Inflammatory macrophage treated with lipopolysaccharide for 1 hour (primary cell): ENCODE results near the gene PGAP1.
A peak's percentile ranks its signal among the peaks of the same experiment; 100 is the strongest.

Experiments used
- DNase-seq, 2 donors: peaks; one replicate each; pipeline ENCODE4 v3.0.0-alpha.2; 2020 to 2022

The PGAP1 gene

DNA sequence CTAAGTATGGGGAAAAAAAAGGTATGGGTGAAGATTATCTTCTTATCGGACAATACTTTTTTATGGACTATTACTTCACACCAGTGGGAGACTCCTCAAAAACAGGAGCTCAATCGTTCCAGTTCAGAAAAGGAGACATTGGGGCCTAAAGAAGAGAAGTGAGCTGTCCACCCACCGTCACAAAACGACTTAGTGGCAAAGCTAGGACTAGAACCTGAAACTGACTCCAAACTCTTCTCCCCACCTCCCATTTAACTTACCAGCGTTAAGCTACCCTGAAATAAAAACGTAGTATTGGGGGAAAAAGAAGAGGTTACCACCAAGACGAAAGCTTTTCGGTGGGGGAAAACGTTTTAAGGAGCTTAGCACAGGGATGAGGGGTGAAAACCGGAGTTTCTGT is 127.5 kb downstream of the PGAP1 start:
- peak; percentile 12 to 13 for DNase-seq

DNA sequence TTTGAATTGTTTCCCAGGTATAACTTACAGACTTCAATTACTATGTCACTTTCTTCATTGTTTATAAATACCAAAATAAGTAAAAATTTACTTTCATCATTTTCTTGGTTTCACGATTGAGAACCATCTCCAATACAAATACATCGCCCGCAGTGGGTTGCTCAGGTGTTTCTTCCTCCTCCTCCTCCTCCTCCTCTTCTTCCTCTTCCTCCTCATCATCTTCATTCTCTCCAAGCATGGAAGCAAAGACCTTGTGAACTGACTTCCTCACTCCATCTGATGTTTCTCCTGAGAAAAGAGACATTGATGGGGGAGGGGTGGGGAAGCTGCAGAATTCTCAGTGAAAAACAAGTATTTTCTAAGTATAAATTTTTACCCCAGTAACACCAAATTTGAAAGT is 133.6 kb downstream of the PGAP1 start:
- DNase-seq: no peak

DNA sequence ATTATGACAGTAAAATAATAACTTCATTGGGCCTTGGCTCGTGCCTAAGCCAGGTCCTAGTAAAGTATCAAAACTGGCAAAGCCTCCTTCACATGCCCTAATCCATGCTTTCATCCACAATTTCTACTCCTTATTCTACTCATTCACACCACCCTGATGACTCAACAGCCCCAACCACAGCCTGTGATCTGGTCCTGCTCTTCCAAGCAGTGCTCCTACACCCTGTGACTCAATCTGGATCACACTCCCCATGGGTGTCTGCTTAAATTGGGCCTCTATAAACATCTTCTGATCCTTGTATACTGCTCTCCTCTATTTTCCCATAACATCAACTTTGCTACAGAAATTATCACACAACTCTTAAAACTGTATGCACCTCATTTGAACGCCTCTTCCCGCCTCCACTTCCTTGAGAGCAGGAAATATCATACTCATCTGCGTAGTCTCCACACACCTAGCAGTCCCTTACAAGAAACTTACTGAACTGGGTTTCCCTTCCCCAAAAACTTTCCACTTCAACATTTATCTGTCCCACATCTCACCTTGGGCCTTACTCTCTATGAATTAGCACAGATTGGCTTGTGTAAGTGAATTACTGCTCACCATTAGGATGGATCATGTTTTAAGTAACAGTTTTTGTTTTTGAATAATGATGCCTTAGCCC is 142.9 kb downstream of the PGAP1 start:
- no peak for DNase-seq
